GM10847 (cell line): ENCODE measurements around the gene LUZP1.

Experiments
- POLR2A ChIP-seq: IDR thresholded peaks from 2 replicates; pipeline ENCODE4 v1.6.1; 2011; ENCODE audit not compliant: insufficient read length; ENCODE audit errors: extremely low read depth

LUZP1 gene

DNA sequence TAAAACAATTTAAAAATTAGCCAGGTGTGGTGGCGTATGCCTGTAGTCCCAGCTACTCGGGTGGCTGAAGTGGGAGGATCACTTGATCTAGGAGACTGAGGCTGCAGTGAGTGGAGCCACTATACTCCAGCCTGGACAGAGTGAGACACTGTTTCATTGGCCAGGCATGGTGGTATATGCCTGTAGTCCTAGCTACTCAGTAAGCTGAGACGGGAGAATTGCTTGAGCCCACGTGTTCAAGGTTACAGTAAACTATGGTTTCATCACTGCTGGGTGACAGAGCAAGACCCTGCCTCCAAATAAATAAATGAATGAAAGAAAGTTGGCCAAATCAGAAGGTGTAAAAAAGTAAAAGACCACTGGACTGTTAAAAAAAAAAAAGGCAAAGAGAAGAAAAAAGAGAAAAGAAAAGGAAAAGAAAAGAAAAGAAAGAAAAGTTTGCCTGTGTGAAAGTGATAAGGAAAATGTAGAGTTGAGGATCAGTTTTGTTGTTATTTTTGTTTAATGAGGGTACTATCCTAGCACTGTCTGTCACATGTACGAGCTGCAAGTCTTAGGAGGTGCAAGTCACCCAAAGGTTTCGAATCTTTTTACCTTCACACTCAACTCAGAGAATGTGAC, 52.3 kb downstream of the LUZP1 start:
- TF ChIP-seq POLR2A, result no peak

DNA sequence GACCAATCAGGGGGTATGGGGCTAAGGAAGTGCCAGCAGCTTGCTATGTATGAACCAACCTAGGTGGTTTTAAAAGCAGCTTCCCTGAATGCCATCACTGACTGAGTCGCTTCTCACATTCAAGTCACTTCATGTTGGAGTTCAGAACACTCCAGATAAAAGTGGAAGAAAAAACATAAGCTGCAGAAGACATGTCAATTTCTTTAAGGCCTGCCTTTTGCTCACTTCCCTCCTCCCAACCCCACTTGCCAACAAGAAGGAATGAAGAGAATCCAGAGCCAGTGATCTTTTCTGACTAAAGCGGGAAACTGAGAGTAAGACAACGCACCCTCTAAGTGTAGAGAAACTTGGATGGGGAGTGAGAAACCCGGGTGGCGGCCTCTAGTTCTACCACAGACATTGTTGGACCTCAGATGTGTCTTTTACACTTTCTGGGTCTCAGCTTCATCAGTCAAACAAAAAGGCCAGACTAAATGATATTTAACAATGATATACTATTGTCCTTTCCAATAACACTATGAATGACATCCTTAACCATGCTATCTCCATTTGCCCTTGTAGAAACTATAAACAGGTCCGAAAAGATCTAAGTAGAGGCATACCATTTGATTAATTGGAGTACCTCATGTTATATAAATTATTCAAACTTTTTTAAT, 54.1 kb downstream of the LUZP1 start:
- no peak for TF ChIP-seq POLR2A

DNA sequence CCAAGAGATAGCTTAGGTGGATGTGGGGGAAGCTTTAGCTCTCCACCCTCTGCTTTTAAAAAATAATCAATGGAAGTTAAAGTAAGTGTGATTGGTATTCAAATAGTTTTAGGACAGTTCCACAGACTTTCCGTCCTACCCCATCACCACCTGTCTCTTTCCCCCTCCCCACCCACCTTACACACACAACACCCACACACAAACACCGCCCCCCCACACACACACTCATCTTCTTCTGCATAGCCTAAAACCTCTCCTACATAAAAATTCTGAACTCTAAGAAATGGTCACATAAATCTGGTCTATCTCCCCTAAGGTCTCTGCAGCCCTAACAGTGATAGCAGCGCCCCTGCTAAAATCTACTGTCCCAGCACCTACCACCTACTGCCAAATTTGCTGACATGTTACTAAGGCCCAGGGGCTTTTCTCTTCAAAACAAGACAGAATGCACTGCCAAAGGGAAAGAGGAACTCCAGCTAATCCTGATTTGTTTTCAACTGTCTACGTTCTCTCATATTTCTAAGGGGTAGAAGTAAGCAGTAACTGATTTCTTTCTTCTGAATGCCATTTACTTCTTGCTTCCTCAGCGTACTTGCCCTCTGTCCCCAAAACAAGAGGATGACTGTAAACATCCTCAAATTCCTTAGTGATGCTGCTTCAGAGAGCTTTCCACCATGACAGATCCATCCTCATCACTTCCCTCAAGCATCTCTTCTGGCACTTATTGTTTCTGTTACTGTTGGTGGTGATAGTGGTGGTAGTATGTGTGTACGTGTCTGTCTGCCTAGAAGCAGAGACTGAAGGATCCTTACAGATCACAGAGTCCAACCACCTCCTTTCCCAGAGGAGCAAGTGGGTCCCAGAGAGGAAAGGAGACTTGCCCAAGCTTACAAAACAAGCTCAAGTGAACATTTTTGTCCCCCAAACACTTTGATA, 56.8 kb downstream of the LUZP1 start:
- no peak for TF ChIP-seq POLR2A

DNA sequence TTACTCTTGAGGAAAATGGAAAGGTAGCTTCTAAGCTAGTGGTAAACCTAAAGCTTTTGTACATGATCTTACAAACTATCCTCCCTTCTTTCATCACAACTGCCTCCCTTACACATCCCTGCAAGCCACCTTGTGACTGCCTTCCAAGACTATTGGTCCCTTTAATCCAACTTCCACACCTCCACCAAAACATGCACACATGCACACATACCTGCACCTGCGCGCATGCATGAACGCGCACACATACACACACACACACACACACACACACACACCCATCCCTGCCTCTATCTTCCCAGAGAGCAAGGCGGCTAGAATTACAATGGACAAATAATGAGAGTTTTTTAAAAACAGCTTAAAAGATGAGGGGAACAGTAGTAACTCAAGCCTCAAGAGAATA, 58.3 kb downstream of the LUZP1 start:
- TF ChIP-seq POLR2A, result no peak

DNA sequence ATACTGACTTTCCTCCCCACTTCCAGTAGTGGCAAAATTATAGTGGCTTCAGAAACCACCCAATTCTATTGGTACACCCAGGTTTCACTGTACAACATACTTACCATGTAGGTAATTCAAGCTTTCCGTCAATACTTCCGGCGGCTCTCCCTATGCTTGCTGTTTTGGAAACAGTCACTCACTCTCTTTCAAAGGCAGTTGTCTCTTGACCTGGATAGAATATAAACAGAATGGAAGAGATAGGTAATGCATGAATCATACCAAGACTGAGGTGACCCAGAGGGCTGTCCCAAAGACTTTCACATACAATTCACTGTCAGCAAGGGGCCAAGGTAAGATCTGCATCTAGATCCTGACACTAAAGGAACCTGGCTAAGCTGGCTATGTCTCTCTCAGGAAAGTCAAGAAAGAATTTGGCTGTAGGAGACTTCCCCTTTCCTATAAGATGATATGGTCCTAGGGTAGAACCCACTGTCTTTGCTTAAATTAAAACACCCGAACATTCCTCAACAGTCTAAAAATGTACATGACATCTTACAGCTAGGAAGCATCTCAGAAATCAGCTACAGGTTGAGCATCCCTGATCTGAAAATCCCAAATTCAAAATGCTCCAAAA, 59.6 kb downstream of the LUZP1 start:
- TF ChIP-seq POLR2A, result no peak

DNA sequence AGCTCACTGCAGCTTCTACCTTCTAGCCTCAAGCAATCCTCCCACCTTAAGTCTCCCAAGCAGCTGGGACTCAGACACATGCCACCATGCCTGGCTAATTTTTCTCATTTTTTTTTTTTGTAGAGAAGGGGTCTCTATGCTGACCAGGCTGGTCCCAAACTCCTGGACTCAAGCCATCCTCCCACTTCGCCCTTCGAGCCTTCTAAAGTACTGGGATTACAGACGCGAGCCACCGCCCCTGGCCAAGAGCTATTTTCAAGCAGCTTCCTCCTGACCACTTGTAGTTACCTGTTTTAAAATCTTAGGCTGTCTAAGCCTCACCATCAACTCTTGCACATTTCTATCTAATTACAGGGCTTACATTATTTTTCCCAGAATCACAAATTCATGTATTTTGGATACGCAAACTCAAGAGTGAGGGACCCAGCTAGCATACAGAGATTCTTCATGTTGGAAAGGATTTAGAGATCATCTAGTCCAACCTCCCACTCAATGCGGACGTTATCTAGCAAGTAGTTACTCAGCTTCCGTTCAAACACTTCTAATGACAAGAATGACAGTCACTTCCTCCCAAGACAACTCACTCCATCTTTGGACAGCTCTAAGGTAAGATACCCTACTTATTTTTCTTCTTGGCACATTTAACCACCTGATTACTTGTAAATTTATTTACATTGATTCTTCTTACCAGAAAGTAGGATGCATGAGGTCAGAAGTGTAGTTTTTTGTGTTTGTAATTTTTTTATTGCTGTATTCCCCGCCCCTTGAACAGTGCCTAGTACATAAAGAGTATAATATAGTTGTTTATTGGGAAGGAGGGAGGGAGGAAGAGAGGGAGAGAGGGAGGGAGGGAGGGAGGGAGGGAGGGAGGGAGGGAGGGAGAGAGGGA, 65.4 kb downstream of the LUZP1 start:
- no peak for TF ChIP-seq POLR2A

DNA sequence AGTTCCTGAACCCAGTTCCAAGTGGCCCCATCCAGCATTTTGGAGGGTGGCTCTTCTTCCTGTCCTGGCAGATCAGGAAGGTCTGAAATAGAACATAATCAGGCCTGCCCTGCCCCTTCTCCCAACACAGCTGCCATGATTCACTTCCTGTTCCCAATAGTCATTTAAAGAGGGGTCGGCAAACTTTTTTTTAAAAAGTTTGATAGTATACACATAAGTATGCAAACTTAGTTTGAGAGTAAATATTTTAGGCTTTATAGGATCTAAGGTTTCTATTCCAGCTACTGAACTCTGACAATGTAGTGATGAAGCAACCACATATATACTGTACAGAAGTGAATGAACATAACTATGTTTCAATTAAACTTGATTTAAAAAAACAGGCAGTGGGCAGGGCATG, 66.4 kb downstream of the LUZP1 start:
- no peak for TF ChIP-seq POLR2A

DNA sequence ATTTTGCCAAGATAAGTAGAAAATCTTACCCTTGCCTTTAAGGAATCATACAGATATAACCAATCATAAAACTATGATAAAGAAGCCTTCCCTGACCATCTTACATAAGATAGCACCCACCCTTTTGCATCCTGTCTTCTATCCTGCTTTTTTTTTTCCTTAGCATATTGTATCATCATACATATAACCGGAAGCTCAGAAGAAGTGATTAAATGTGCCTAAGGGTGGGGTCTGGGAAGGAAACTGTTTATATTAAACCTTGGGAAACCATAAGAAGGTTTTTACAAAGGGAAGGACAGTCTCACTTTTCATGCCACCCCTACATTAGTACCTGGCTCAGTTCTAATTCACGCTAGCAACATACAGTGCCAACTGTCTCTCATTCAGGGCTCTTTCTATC, 66.8 kb downstream of the LUZP1 start:
- TF ChIP-seq POLR2A, result no peak

DNA sequence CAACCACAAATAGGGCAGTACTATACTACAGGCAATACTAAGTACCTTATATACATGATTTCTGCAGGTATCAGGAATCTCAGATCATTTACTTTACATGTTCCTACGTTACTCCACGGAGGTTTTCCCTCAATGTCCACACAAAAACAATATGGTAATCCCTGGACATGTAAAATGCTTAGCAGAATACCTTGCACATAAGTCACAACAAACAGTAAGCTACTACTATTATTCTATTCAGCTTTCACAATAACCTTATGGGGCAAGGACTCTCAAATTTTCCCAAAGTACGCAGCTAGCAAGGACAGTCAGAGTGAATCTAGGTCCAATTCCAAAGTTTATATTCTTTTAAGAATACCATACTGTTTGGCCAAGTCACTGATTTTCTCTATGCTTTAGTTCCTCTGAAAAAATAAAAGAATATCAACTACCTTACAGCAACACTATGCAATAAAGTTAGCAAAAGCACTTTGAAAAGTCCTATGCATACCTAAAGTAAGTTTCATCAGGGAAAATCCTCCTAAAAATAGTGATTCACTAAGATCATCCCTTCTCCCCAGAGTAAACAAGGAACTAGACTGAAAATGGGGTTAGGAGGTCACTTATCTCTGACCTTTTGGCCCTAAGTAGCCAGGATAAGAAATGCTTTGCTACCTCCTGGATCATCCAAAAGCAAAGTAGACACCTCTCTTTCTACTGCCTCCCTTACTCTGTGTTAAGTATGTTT, 67.4 kb downstream of the LUZP1 start:
- no peak for TF ChIP-seq POLR2A

DNA sequence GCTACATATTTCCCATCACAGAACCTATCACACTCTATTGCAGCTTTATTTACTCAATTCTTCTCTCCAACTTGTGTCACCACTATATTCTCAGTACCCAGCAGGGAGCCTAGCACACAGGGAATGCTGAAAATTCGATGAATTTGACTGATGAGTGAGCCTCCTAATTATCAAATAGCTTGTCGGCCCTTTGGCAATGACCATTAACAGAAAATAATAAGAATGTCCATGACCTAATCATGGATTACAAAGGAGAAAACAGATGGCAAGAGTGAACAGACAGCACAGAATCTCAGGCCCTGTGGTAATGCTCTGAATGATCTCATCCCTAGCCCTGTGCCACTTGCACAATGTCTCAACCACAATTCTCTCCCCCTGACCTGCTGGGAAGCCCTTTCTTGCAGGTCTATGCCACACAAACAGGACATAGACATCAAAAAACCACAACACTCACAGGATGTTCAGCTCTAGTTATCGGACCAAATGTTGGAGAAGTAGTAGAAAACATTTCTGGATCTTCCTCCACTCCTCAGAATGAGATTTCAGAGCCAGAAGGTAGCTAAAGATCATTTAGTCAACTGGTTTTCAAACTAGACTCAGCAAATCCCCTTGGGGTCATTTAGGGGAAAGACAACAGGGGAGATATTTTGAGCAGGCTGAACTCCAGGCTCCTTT, 68.4 kb downstream of the LUZP1 start:
- TF ChIP-seq POLR2A, result no peak

DNA sequence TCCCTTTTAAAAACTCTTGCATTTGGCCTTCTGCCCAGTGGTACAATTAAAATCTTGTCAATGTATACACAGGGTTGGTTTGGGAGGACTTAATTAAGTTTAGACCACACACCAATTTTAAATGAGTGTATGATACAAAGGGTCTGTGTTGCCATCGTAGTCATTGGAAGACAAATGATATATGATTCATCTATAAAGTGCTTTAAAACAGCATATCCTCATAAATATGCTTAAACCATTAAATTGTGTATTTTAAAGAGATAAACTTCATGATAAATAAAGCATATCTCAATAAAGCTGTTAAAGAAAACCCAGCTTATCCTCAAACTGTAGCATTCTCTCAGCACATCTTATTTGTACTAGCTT, 69.5 kb downstream of the LUZP1 start:
- no peak for TF ChIP-seq POLR2A

DNA sequence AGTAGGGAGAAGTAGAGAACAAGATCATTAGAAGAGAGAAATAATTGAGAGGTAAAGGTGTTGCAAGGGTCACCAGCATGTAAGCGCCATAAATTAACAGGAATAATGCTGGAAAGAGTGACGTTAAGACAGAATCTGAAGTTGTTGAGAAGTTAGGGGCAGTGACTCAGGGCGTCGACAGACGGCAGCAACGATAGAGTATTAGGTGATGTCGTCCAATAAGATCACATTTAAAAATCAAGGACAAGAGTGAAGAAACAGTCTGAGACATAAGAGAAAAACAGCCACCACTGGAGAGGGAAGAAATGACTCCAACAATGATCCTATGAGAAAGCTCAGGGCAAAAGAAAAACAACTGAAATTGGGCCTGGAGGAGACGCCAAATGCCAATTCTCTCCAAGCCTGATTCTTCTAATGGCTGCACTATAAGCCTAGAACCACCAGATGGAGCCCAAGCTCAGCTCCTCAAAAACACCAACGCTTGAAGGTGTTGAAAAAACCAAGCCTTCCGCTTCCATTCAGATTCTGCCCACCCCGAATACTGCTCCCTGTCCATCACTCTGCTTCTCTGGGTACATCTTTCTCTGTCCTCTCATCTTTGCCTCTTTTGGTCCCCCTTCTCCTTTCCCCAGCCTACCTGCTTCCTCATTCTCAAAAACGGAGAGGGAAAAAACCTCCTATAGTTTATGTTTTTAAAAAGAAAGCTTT, 70.0 kb downstream of the LUZP1 start:
- no peak for TF ChIP-seq POLR2A

DNA sequence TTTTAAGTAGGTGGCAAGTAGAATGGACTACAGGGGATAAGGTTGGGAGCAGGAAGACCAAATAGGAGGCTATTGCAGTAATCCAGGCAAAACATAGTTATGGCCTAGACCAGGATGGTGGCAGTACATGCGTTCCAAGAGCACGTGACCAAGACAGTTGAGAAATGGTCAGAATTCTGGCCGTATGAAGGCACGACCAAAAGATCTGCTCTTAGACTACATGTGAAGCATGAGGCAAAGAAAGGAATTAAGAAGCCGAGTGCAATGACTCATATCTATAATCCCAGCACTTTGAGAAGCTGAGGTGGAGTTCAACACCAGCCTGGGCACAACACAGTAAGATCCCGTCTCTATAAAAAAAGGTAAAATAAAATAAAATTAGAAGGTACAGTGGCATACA, 71.3 kb downstream of the LUZP1 start:
- TF ChIP-seq POLR2A, result no peak

DNA sequence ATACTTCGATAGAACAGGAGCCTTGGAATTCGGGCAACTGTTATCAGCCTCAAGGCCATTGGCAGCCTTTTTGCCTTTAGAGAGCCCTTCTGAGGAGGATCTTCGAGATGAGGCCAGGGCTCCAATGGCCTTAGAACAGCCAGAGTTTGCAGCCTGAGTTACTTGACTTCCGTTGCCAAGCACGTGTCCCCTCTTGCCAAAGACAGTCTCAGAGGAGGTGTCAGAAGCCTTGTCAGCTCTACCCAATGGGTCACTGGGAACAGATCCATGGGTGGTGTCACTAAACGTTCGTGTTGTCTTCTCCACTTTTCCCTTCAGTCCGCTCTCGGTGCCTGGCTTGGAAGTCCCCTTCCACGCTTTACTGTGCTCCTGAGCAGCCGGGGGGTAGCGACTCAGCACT, 76.2 kb downstream of the LUZP1 start:
- no peak for TF ChIP-seq POLR2A
